NT2/D1 (cell line): ENCODE results near the gene CACNA2D1.

ENCODE experiments used
- SUZ12 ChIP-seq: IDR thresholded peaks from 2 replicates; pipeline ENCODE4 v1.6.1; 2011; ENCODE audit not compliant: insufficient read length, insufficient read depth; ENCODE audit errors: extremely low read depth
- YY1 ChIP-seq: IDR thresholded peaks from 2 replicates; pipeline ENCODE4 v1.6.1; 2011; ENCODE audit not compliant: insufficient read length, insufficient read depth
- ZNF274 ChIP-seq: IDR thresholded peaks from 2 replicates; pipeline ENCODE4 v1.6.1; 2011; ENCODE audit warnings: mild to moderate bottlenecking, low read depth, low read length

DNA sequence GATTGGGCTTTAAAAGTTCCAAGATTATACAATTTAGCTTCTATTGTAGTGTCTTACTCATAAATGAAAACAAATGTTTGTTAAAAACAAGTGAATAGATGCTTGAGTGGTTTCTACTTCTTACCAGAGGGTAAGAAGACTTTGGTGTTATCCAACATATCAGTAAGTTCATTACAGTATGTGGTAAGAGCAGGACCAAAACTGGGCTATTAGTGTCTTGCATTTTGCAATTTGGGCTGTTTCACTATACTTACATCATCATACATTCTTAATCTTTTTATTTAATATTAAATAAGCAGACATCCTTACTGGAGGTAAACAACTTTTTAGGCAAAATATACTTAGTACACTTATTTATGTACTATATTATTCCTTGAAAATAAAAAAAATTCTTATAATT is 425.4 kb downstream of the CACNA2D1 start:
- no peak for TF ChIP-seq ZNF274
- no peak for TF ChIP-seq YY1
- TF ChIP-seq SUZ12 = no peak
